HG03025 (cell line): ENCODE measurements around the gene CHN1.

Experiments
- ATAC-seq: cut with Tn5 transposase; IDR thresholded peaks from one replicate; pipeline ENCODE4 v1.9.1; 2021; ENCODE audit warnings: mild to moderate bottlenecking, moderate library complexity; ENCODE audit not compliant: unreplicated experiment, low FRiP score

The CHN1 gene

DNA sequence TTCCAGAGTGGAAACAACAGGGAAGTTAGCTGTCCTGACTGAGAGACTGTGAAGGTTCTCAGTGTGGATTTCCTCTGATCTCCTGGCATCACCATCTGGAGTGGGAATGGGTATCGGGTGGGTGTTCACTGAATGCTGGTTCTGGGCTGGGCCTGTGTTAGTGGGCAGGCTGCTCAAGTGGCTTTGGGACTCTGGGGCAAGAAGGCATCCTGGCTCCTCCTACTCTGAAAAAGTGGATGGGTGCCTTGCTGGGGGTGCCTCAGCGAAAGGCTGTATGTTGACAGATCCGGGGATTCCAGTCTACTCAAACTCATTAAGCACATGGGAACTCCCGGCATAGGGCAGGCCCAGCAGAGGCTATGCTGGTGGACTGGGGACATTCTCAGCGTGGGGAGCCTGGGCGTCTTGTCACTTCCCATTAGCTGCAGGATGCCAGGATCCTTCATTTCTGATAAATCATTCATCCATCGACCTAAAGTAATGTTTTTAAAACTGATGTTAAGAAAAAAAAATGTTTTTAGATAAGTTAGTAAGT is 213.4 kb downstream of the CHN1 start:
- ATAC-seq = no peak

DNA sequence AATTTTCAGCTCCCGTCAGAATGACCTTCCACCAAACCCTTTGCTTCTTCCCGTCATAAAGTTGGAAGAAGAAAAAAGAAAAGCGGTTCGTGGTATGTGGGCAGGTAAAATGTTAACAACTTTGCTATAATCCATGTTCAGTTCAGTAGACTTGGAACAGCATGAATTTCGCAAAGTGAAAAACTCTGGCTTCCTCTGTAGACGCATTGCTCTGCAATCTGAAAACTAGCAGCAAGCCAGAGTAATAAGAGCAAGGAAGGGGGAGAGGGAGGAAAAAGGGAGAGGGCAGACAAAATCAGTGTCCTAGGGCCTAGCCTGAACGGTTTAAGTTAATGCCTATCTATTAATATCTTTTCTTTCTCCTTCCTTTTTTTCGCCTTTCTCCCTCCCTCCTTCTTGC is 214.2 kb downstream of the CHN1 start:
- no peak for ATAC-seq

DNA sequence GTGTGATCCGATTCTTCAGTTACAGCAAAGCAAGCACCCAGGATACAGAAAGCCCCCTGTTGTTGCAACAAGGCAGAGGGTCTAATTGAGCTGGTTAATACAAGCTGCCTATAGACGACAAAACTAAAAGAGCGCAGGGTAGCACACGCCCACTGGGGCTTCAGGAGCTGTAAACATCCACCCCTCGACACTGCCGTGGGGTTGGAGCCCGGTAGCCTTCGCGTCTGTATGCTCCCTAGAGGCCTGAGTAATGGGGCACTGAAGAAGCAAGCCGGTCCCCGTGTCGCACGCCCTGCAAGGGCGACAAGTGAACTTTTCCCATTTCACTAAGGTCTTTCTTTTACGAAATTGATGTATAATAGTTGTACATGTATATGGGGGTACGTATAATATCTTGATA is 216.2 kb downstream of the CHN1 start:
- ATAC-seq = no peak

DNA sequence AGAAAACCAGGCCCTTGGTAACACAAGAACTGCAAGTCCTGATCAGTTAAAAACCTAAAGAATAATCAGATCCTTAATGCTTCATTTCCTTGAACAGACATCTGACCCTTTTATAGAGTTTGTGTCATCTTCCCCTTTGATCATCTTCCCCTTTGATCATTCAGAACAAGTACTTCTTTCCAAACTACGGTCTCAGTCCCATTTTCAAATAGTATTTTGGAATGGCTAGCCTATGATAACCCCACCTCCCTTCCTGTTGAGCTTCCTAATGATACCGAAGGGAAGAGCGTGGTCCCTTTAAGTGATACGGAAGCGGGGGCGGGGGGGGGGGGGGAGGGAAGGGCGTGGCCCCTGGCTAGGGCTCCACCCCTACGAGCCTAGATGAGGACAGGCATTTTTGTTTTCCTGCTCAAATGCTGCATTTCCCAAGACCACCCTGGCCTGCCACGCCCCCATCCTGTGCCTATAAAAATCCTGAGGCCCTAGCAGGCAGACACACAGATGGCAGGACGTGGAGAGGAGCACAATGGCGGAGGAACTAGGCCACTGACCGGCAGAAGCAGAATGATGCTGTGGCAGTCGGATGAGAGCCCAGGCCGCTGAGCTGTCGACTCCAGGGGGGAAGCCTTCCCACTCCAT is 216.8 kb downstream of the CHN1 start:
- no peak for ATAC-seq

DNA sequence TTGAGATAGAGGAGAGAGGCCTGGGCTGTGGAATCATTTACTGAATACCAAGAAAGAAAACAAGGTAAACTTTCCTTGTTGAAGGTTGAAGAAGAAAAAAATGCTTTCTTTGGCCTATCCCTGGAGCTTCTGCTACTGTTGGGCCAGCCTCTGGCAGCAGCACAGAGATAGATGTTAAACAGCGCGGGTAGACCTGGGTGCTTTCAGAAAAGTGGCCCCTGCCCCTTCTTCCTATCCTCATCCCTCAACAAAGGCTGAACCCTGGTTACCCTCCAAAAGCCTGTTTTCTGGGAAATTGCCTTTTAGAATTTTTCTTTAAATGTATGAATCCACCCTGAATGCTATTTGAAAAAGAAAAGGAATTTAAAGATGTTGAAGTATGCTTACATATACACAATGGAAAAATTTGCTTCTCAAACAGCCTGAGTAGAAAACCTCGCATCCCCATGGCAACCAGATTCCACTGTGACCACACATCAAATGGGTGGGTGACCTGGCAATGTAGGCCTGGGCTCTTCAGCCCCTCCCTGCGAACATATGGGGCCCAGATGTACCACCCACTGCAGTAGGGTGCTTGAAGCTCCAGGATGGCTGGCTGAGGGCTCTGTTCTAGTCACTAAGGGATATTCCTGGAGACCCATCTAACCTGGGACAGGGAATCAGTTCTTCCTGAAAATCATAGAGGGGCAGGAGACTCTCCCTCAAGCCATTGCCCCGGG is 217.5 kb downstream of the CHN1 start:
- no peak for ATAC-seq

DNA sequence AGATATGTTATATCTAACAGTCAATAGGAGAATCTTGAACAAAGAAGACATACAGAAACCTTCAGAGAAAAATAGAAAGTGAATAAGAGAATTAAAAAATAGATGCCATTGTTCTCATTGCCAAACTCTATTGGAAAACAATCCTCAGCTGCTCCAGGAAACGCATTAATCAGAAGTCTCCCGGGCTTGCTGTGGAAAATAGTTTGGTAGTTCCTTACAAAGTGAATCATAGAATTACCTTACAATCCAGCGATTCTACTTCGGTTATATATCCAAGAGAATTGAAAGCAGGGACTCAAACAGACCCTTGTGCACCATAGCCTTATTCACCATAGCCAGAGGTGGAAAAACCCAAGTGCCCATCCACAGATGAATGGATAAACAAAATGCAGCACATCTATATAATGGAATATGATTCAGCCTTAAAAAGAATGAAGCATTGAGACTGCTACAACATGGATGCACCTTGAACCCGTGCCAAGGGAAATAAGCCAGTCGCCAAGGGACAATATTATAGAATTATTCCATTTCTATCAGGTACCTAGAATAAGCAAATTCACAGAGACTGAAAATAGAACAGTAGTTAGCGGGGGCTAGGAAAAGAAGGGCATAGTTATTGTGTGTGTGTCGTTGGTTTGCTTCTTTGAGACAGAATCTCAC is 219.0 kb downstream of the CHN1 start:
- ATAC-seq = no peak

DNA sequence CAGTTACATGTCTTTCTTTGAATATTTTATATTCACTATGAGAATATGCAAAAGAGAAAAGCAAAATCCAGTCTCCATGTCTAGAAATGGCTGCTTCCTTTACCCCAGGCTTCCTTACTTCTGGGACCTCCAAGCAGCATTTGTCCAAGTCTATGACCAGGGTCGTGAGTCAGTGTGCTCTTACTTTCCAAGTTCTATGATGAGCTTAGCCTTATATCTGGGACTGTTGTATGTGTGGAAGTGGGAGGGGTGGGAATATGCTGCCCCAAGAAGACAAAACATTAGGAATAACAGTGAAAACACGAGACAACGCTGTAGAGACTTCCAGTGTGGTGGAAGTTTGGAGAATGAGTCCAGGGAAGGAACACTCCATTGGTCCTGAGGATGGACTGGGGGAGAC is 219.7 kb downstream of the CHN1 start:
- ATAC-seq = no peak

DNA sequence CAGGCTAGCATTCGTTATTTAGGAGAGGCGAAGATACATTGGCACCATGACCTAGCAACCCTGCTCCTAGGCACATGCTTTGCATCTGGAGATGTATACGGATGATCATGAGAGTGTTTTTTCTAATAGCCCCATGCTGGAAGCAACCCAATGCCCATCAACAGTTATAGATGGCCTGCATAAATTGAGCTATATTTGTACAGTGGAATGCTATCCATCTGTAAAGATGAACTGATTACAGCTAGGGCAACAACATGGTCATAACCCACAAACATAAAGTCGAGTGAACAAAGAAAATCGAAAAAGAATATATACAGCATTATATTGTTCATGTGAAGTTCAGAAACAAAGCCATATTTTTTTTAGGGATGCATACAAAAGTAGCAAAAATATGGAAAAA is 220.3 kb downstream of the CHN1 start:
- ATAC-seq = no peak

DNA sequence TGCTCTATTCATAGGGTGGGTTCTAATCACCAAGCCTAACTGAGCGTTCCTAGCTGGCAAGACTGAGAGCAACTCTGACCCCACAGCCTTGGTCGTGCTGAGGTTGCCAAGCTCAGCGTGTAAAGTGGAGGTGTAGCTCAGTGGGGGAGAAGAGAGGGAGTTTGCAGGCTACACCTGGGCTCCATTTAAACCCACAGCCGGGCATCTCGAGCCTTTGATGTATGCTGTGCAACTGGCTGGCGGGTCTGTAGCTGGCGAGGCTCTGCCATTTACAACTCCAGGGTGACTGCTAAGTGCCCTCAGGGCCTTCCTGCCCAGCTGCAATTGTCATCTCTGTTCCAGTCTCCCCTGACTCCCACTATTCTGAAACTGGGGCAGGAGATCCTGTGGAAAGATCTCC is 220.9 kb downstream of the CHN1 start:
- ATAC-seq = no peak

DNA sequence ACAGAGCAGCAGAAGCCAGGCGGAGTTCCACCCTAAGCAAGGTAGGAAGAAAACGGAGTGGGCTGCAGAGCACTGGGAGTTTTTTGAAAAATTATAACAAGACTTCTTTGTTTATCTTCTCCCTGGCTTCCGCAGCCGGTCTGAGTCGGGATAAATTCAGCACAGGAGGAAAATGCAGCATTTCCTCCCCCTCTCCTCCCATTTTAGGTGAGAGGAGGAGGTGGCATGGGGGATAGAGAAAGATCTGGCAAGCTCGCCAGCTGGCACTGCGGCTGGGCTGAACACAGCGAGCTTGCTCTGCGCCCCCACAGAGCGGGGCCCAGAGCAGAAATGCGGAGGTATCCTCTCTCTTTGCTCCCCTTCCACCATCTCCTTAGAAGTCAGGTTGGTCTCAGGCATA is 223.2 kb downstream of the CHN1 start:
- ATAC-seq = no peak

DNA sequence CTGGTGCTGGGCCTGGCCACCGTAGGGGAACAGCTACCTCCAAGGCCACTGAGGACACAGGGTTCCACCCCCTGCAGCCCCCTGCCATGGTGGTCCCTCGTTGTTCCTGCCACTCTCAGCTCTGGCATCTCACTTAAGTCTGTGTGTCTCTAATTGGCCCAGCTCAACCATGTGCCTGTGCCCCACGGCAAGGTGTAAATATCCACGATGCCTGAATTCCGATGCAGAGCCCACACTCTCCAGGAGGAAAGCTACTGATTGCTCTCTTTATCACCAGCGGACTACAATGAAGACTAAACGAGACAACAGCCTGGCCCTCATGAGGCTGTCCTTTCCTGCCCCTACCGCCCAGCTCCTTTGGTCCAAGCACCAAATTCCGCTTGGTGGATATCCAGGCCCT is 223.9 kb downstream of the CHN1 start:
- ATAC-seq = no peak

DNA sequence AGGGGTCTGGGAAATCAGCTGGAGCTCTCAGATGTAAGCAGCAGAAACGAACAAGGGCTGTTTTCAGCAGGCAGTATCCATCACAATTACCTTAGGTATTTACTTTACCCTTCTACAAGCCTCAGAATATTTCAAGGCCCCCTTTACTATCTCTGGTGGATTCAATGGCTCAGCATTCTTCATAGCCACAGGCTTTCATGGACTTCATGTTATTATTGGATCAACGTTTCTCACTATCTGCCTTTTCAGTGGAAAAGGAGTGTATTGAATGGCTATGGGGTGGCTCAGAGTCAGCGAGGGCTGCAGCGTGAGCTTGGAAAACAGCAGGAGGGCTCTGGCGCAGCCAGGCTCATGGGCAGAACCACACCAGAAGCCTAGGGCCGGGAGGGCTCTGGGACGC is 224.3 kb downstream of the CHN1 start:
- no peak for ATAC-seq

DNA sequence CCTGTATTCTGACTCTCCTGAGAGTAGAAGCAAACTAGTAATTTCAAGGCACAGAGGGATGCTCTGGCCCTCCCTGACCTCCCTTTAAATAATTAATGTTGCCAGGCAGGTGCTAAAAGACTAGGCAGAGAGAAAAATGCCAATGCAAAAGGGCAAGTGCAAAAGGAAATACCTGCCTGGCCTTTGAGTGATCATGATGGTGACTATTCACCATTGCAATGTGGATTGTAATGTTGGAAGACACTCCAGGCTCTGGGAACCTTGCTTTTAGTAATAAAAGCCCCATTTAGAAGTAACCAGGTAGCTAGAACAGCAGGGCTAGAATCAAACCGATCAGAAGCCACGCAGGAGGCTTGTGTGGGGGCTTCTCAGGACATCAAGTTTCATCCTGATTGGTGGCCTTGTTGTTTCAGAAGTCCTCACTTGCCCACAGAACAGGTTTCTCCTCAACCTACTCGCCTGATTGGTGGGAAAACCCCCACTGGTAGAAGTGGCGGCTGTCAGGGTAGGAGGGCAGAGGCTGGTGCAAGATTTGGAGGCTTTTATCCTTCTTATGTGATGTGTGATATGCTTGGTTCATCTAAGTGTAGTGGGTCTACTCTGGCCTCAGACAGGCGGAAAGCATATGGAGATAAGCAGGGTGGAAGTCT is 224.9 kb downstream of the CHN1 start:
- ATAC-seq = no peak

DNA sequence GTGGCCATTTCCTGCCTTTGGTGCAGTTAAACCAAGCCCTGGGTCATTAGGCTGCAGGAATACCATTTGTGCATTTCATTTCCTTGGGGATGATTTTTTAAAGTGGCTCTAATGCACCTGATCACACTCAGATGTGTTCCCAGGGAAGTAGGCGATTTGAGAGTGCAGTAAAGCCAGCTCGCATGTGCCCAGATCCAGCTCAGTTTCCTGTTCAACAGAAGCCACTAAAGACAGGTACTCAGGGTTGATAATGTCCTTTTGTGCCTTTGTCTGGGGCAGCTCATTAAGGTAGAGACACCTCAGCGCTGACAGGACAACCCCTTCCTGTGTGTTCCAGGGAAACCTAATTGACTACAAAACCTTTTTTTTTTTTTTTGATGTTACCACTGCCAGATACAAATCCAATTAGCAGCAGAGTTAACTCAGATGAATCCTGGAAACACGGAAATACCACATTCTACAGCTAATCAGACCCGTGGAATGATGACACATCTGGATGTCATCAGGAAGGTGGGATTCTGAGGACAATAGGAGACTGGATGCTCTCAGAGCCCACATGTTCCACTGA is 225.7 kb downstream of the CHN1 start:
- no peak for ATAC-seq

DNA sequence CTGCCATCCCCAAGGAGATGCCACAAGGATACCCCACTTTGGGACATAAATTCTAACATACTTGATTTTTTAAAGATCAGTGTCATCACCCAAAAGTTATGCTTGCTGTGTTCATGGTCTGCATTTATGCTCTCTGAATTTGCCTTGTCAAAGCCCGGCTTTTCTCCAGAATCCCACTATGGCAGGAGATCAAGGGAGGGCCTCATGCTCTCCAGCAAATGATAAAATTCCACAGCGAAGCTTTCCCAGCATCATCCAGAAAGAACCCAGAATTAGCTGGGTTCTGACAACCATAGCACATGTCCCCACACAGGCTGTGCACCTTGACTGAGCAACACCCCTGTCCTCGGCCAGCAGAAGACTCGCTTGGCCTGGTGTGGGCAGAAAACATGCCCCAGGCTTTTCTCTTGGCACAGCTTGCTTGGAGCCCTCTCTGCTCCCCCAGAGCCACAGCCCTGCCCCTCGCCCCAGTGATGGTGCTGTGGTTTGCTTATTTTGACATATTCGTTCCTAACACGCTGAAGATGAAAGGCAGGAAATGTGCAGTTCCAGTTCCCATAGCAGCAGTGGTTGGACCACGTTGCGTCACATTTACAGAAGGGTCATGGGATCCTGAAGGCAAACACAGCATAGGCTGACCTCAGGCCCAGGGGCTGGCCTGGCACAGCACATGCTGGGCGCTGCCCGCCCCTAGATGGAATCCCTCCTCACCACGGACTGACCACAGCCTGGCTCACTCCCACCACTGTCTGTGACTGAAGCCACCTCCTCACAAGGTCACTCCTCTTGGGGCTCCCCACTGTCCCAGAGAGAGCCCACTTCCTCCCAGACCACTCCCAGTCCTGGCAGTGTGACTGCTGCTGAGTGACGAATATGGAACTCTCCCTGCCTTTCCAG is 226.8 kb downstream of the CHN1 start:
- ATAC-seq = no peak

DNA sequence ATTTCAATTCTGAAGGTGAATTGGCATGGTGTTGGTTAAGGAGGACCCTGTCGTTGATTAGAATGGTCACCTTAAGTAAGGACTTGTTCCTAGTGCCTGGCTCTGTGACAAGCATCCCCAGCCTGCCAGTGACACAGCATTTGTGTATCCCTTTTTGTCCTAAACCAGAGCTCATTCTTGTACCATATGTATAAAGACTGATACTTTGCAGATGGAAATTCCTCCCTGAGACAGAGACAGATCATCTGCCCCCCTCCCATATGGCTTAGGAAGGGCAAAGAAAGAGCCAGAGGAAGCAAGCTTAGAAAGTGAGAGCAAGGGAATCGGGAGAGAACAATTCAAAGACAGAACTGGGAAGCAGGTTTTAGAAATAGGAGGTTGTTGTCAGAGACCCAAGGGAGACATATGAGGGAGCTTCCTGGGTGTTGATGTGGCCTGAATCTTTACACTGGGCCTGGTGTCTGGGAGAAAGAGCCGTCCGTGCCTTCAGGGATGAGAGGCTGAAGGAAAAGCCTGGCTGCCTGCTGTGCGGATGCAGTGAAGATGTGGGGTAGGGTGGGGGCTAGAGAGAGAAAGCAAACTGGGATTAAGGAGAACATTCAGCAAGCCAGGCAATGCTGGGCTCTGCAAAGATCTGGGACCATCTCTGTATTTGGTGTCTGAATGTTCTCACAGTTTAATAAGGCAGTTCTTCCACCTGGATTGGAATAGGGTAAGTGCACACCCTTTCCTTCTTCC is 227.7 kb downstream of the CHN1 start:
- no peak for ATAC-seq

DNA sequence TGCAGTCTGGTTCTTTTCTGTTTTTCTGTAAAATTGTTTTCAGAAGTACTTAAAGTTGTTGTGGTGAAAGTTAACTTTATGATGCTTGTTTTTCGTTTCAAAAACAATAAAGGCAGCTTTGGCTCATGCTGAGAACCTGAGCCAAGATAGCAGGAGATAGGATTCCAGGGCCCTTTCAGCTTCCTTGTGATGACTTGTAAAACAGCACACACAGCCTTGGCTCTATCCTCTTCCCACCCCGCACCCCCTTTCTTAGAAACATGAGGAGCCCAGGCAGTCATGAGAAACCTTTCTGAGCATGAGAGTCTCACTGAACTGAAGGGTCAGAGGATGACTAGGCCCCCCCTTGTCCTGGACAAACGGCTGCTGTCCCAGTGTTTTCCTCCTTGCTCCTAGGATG is 228.5 kb downstream of the CHN1 start:
- ATAC-seq = no peak

DNA sequence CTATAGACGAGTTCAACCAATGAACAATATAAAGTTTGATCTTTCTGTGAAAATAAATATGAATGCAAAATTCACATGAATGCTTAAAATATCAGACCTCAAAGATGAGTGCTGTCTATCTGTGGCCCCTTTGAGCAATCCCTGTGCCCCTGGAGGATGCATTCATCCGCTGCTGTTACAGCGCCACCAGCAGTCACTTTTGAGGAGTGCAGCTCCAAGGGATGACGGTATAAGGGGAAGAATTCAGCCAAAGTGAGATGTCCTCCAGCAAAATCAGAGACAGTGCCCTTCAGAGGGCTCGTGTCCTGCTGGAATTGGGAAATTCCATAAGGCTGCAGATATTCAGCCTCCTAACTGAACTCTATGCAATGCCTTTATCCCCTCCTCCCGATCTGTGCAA is 229.0 kb downstream of the CHN1 start:
- ATAC-seq = no peak

DNA sequence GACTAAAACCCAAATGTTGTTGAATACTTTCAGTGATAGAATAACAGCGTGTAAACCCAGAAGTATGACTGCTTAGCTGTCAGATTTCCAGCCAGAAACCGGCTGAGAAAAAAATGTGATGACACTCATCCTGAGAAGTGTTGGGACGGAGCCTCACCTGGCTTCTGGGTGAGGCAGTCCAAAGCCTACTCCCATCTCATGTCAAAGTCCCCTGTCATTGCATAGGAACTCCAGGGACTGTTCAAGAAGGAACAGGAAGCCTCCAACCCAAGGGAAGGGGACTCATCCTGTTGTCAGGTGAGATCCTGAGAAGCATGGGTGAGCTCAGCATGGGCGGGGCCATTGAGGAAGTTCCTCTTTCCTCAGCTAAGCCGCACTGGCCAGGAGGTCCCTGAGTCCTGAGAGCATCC is 229.6 kb downstream of the CHN1 start:
- no peak for ATAC-seq
